Esophagus squamous epithelium (tissue), 5 donors: ENCODE measurements around the gene CBX4. TPM values are rescaled to one million over a fixed set of nuclear protein-coding genes. Genes with fewer than 3 reads are reported as not detected.

Source experiments
- DNase-seq: peaks from one replicate; lab custom pipeline; 2025; lab: John Stamatoyannopoulos, UW
- H3K27ac ChIP-seq, 4 donors: fragments of 200-600 bp; sonication (generic); one replicate each; pipeline ENCODE4 v1.5.1; 2016 to 2019; ENCODE audit warnings: mild to moderate bottlenecking in 1 of 4
- H3K27me3 ChIP-seq, 4 donors: fragments of 200-600 bp; sonication (generic); 1 replicate in 3 of 4; 2 replicates in 1 of 4; pipeline versions ENCODE4 v1.5.1 to v1.6.0; 2017 to 2021; ENCODE audit warnings: antibody characterized with exemption in 1 of 4
- H3K36me3 ChIP-seq, 3 donors: fragments of 200-600 bp; sonication (generic); one replicate each; pipeline ENCODE4 v1.5.1; 2016 to 2019
- H3K4me1 ChIP-seq, 3 donors: fragments of 200-600 bp; sonication (generic); one replicate each; pipeline ENCODE4 v1.5.1; 2017 to 2019
- H3K4me3 ChIP-seq, 4 donors: fragments of 200-600 bp; sonication (generic); 1 replicate in 3 of 4; 2 replicates in 1 of 4; pipeline ENCODE4 v1.5.1; 2016 to 2019; ENCODE audit warnings: mild to moderate bottlenecking in 2 of 4, moderate library complexity in 1 of 4
- H3K9me3 ChIP-seq, 3 donors: fragments of 200-600 bp; sonication (generic); one replicate each; pipeline ENCODE4 v1.5.1; 2016 to 2019
- CTCF ChIP-seq, 6 experiments: fragments of 450-650 bp in 4 of 6; fragments of 200-600 bp in 2 of 6; sonication (generic) in 2 of 6; IDR thresholded peaks; one replicate each; pipeline ENCODE4 v1.5.1; 2016 to 2019; ENCODE audit warnings: antibody characterized with exemption in 6 of 6, mild to moderate bottlenecking in 4 of 6, moderate library complexity in 4 of 6
- POLR2A ChIP-seq, 4 donors: fragments of 450-650 bp; IDR thresholded peaks; one replicate each; pipeline ENCODE4 v1.6.1; 2017; ENCODE audit warnings: antibody characterized with exemption in 4 of 4, mild to moderate bottlenecking in 4 of 4, moderate library complexity in 3 of 4
- WGBS, 2 donors: methylation state at CpG; one replicate each; pipeline ENCODE4 v1.1.5; 2018; 5-methylcytosine and 5-hydroxymethylcytosine counted together
- intact Hi-C: fragments of 100-400 bp; cut with DNase I; formaldehyde crosslinking; loops from one replicate; pipeline ENCODE4 v1.15.0; 2022
- total RNA-seq, 4 donors: library from RNA; depleted of rRNA; stranded (reverse); fragments of >200 nt; gene quantifications; one replicate each; pipeline ENCODE4 v1.1.0, GENCODE V29; 2016
- donor health status: DM: yes; HTN: yes; CAD: no.

Gene CBX4
- total RNA-seq, 4 donors from 2014 or later = 9.0 to 26.3 (median 17.1) TPM

DNA sequence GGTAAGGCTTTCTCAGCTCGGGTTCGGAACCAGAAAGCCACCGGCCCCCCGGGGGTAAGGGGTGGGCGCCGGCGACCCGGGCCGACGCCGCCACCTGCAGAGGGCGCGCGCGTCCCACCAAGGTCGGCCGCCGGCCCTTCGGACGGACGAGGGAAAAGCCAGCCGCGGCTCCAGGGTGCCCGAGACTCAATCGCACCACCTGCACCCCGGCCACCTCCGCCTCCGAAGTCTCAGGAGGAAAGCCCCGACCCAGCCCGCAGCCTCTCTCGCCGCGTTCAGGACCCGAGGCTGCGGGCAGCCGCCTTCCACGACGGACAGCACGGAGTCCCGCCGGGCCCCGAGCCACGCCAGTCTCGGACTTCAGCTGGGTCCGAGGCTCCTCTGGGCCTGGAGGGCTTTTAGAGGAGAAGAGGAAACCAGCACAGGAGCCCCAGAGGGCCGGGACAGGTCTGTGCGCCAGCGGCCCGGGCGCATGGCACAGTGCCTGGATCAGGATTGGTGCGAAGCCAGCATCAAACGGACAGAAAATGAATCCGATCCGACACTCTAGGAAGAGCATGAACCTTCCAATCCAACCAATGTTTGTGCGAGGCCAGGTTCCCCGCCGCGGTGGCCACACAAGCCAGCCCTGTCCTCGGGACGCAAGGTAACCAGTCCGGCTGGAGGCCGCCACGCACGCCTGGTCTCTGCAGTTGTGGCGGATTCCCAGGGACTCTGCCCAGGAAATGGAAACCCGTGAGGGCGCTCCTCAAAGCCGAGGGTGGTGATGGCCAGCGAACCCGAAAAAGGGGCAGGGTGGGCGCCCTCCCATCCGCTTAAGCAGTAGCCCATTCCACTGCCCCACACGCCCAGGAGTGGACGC is 49.1 kb downstream of the CBX4 start:
- DNase-seq = no peak
- Histone ChIP-seq H3K4me3 (peak overlapping the region in 3 of 4 donors; percentile 19 to 42 (median 33)), H3K36me3 (peaks cover 0 to 9% (median 0%) of the 10 kb centered on the region in 3 donors), H3K27ac (no peak overlapping the region), H3K9me3 (no peaks in the 10 kb centered on the region), H3K4me1 (peaks cover 23 to 56% (median 27%) of the 10 kb centered on the region in 3 donors), H3K27me3 (peaks cover 25 to 99% (median 41%) of the 10 kb centered on the region in 4 donors)
- TF ChIP-seq CTCF (IDR thresholded peaks at IDR 0.05) = peak; percentile 56 to 79 (median 66)
- no peak for TF ChIP-seq POLR2A (IDR thresholded peaks at IDR 0.05)
- 30% methylated on average over 2 of the region's 74 CpGs; no CpG with 5 or more reads in 1 of the 2 donors for WGBS, 2 donors
- intact Hi-C loops = no loop called here

GRCh38 chr17:79788989-79789942 is 50.0 kb downstream of the CBX4 start:
- Histone ChIP-seq H3K27ac (no peak overlapping the region), H3K9me3 (no peaks in the 10 kb centered on the region), H3K27me3 (peaks cover 25 to 100% (median 41%) of the 10 kb centered on the region in 4 donors), H3K36me3 (peaks cover 0 to 8% (median 0%) of the 10 kb centered on the region in 3 donors), H3K4me3 (peak overlapping the region in 2 of 4 donors; percentile 33 to 42), H3K4me1 (peaks cover 23 to 51% (median 27%) of the 10 kb centered on the region in 3 donors)
- intact Hi-C loops = no loop called here
- DNase-seq = no peak
- 61 to 84% methylated on average over 9 to 10 of the region's 52 CpGs for WGBS, 2 donors
- TF ChIP-seq CTCF (IDR thresholded peaks at IDR 0.05) (no peak), POLR2A (IDR thresholded peaks at IDR 0.05) (no peak)

- H3K4me3 ChIP-seq = no peak overlapping the region
- 61 to 67% methylated on average over 5 of the region's 5 CpGs for WGBS, 2 donors
- intact Hi-C loops = no loop called here
- no peaks in the 10 kb centered on the region for H3K9me3 ChIP-seq
- TF ChIP-seq CTCF (IDR thresholded peaks at IDR 0.05) (no peak), POLR2A (IDR thresholded peaks at IDR 0.05) (no peak)
- DNase-seq = no peak
- H3K36me3 ChIP-seq = peaks cover 0 to 16% (median 0%) of the 10 kb centered on the region in 3 donors
- H3K27me3 ChIP-seq = peaks cover 25 to 100% (median 40%) of the 10 kb centered on the region in 4 donors
- H3K27ac ChIP-seq = no peak overlapping the region
- H3K4me1 ChIP-seq = peaks cover 23 to 43% (median 27%) of the 10 kb centered on the region in 3 donors
These were observed 50.8 kb downstream of the CBX4 start for GRCh38 chr17:79788455-79788854.

- 74 to 84% methylated on average over 9 to 11 of the region's 12 CpGs for WGBS, 2 donors
- Histone ChIP-seq H3K27me3 (peaks cover 25 to 95% (median 29%) of the 10 kb centered on the region in 4 donors), H3K27ac (no peak overlapping the region), H3K4me1 (peaks cover 14 to 29% (median 14%) of the 10 kb centered on the region in 3 donors), H3K36me3 (peaks cover 0 to 16% (median 0%) of the 10 kb centered on the region in 3 donors), H3K4me3 (no peak overlapping the region), H3K9me3 (no peaks in the 10 kb centered on the region)
- TF ChIP-seq POLR2A (IDR thresholded peaks at IDR 0.05) (no peak), CTCF (IDR thresholded peaks at IDR 0.05) (no peak)
- intact Hi-C loops = no loop called here
- DNase-seq = no peak
These were observed 52.2 kb downstream of the CBX4 start for GRCh38 chr17:79786930-79787643.
